ENCODE data around the gene VAT1L.

Gene VAT1L

DNA sequence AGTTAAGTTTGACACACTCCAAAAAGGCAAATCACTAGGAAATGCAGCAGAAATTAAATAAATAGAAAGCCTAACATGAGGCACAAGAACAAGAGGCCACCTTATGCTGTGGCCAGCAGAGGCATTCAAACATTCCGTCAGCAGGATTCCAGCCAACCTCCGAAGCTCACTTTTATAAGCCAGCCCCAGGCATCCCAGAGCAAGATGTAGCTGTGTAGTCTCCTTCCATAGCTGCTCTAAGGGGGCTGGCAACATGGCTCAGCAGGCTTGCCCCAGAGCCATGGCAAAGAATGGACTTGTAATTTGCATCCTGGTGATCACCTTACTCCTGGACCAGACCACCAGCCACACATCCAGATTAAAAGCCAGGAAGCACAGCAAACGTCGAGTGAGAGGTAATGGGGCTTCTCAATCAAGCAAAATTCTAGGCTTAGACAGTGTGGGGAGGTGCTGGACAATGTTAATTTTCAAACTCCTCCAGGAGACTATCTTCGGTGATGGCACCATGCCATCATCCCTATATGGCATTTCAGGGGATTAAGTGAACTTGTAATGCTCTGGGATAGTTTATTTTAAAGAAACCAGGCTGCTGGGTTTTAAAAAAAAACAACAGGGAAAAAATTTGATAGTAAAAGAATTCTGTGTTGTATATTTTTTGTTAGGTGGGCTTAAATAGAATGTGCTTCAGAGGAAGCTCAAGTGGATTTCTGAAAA, 234.1 kb downstream of the VAT1L start, which contains the start of gene CLEC3A:
Gene CLEC3A, plus strand, starts transcription at position 202 of the 714 bp plus-strand sequence. Its CDS starts 79 bp downstream, at position 281.
- DNase-seq (ENCODE audit: insufficient read length) (no peak), FAIRE-seq (no peak)
- no peak for TF ChIP-seq TAF1 (IDR thresholded peaks at IDR 0.05; ENCODE audit: borderline replicate concordance, low read depth, low read length)
- no peak for TF ChIP-seq POLR2AphosphoS5 (IDR thresholded peaks at IDR 0.05; ENCODE audit: low read depth, low read length)
- no peak for TF ChIP-seq POLR2A (IDR thresholded peaks at IDR 0.05; ENCODE audit: low read depth, low read length)

DNA sequence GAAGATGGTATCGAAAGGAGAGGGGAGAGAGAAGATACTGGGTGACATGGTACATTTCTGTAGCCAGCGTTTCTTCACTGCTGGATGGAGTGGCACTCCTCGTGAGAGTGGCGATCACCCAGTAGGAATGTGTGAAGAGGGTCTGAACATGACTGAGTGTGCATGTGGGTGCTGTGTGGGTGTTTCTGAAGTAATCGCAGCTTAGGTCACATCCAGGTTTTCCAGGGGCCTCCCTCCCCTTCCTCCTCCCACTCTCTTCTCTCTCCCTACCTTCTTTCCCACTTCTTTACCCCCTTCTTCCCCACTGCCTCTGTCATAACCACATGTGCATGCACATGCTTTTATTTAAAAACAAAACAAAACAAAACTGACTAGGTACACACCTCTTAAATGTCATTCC, 235.8 kb downstream of the VAT1L start:
- TF ChIP-seq TAF1 (IDR thresholded peaks at IDR 0.05; ENCODE audit: borderline replicate concordance, low read depth, low read length) (no peak), POLR2AphosphoS5 (IDR thresholded peaks at IDR 0.05; ENCODE audit: low read depth, low read length) (no peak), POLR2A (IDR thresholded peaks at IDR 0.05; ENCODE audit: low read depth, low read length) (no peak)
- DNase-seq (ENCODE audit: insufficient read length) (no peak), FAIRE-seq (no peak)

DNA sequence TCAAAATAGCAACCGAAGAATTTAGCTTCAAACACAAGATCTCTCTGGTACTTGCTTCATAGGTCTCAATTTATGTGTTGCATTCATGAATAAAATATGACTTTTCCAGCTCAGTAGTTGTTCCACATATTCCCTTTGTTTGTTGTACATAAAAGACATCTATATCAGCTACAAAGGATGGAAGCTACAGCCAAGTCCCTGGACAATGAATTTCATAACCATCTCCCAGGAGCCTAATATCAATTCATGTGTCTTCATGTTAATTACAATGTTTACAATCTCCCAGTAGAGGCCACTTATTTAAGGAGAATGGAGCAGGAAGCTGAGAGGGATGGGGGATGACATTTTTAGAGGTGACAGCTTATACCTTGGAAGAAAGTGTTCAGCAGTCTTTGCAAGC, 237.3 kb downstream of the VAT1L start:
- TF ChIP-seq POLR2A (IDR thresholded peaks at IDR 0.05; ENCODE audit: low read depth, low read length) = no peak
- TF ChIP-seq POLR2AphosphoS5 (IDR thresholded peaks at IDR 0.05; ENCODE audit: low read depth, low read length) = no peak
- TF ChIP-seq TAF1 (IDR thresholded peaks at IDR 0.05; ENCODE audit: borderline replicate concordance, low read depth, low read length) = no peak
- FAIRE-seq (no peak), DNase-seq (ENCODE audit: insufficient read length) (no peak)

DNA sequence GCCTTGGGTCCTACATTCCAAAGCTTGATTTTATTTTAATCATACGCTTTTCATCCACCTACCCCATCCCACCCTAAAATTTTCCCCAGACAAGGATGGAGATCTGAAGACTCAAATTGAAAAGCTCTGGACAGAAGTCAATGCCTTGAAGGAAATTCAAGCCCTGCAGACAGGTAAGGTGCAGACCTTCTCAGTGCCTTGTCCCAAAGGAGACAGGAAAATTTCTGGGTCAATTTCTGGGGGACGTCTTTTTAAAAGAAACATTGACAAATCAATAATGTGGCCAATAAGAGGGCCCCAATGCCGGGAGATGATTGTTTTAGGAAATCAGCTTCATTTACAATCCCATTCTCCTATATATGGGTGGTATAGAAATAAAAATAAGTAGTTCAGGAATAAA, 239.7 kb downstream of the VAT1L start:
- DNase-seq (ENCODE audit: insufficient read length) = no peak
- no peak for TF ChIP-seq TAF1 (IDR thresholded peaks at IDR 0.05; ENCODE audit: borderline replicate concordance, low read depth, low read length)
- TF ChIP-seq POLR2AphosphoS5 (IDR thresholded peaks at IDR 0.05; ENCODE audit: low read depth, low read length) = no peak
- TF ChIP-seq POLR2A (IDR thresholded peaks at IDR 0.05; ENCODE audit: low read depth, low read length) = no peak
- no peak for FAIRE-seq

All from GM12892 (cell line).